Cardiac septum (tissue), 1 donor: ENCODE results near the gene ANKRD11. TPM values are rescaled to one million over a fixed set of nuclear protein-coding genes. Genes with fewer than 3 reads are reported as not detected.
"Not testable (repeated sequence)": the region's sequence is repeated elsewhere in the genome, so short reads cannot be mapped to it uniquely, and the experiment has no call there.

Source experiments
- DNase-seq: peaks from one replicate; pipeline ENCODE4 v3.0.0-alpha.2; 2020; ENCODE audit warnings: low spot score
- intact Hi-C: fragments of 100-400 bp; cut with DNase I; formaldehyde crosslinking; loops from one replicate; pipeline ENCODE4 v1.14.0; 2022
- total RNA-seq: library from RNA; stranded (reverse); fragmentation: NEBNext Ultra II Directional; extraction: Animal tissue kit (Norgen Biotek cat#: 25700); gene quantifications from one replicate; pipeline ENCODE4 v1.2.1, GENCODE V29; 2021
- donor health status: DM: no; HTN: no; CAD: no.

Gene ANKRD11
- total RNA-seq, 1 donor from 2014 or later, result 77.9 TPM

GRCh38 chr16:89273741-89274472, 216.5 kb downstream of the ANKRD11 start:
- intact Hi-C loops, result no loop called here
- no peak for DNase-seq

GRCh38 chr16:89272631-89273030, 217.7 kb downstream of the ANKRD11 start:
- no peak for DNase-seq
- intact Hi-C loops, result no loop called here

GRCh38 chr16:89270666-89271345, 219.6 kb downstream of the ANKRD11 start:
- DNase-seq, result no peak
- intact Hi-C loops, result no loop called here

GRCh38 chr16:89269805-89270665, 220.3 kb downstream of the ANKRD11 start:
- DNase-seq, result no peak
- intact Hi-C loops, result no loop called here

- intact Hi-C loops, result no loop called here
- no peak for DNase-seq
Observed at GRCh38 chr16:89268987-89269735, 221.2 kb downstream of the ANKRD11 start.

GRCh38 chr16:89268585-89268984, 221.8 kb downstream of the ANKRD11 start:
- no peak for DNase-seq

GRCh38 chr16:89267746-89268145, 222.6 kb downstream of the ANKRD11 start:
- DNase-seq, result not testable (repeated sequence)

More at GRCh38 chr16:89268585-89268984, 221.8 kb downstream of the ANKRD11 start:
- intact Hi-C loops, result no loop called here

GRCh38 chr16:89266521-89267134, 223.7 kb downstream of the ANKRD11 start:
- intact Hi-C loops, result no loop called here
- no peak for DNase-seq

More at GRCh38 chr16:89267746-89268145, 222.6 kb downstream of the ANKRD11 start:
- intact Hi-C loops, result not testable (repeated sequence)

- intact Hi-C loops, result no loop called here
- DNase-seq, result no peak
Observed at GRCh38 chr16:89265647-89266046, 224.7 kb downstream of the ANKRD11 start.

GRCh38 chr16:89264800-89265550, 225.4 kb downstream of the ANKRD11 start:
- intact Hi-C loops, result no loop called here
- no peak for DNase-seq

GRCh38 chr16:89261691-89262563, 228.4 kb downstream of the ANKRD11 start:
- intact Hi-C loops, result no loop called here

GRCh38 chr16:89259901-89260300, 230.5 kb downstream of the ANKRD11 start:
- intact Hi-C loops, DNase-seq: not testable (repeated sequence)

More at GRCh38 chr16:89261691-89262563, 228.4 kb downstream of the ANKRD11 start:
- no peak for DNase-seq

- no peak for DNase-seq
- intact Hi-C loops, result no loop called here
Observed at GRCh38 chr16:89257757-89258465, 232.4 kb downstream of the ANKRD11 start.

- intact Hi-C loops, result no loop called here
- no peak for DNase-seq
Observed at GRCh38 chr16:89257281-89257731, 233.1 kb downstream of the ANKRD11 start.

GRCh38 chr16:89256651-89257254, 233.6 kb downstream of the ANKRD11 start:
- no peak for DNase-seq
- intact Hi-C loops, result no loop called here
